Measurements from ENCODE around the gene CAPZA2.

The CAPZA2 gene

DNA sequence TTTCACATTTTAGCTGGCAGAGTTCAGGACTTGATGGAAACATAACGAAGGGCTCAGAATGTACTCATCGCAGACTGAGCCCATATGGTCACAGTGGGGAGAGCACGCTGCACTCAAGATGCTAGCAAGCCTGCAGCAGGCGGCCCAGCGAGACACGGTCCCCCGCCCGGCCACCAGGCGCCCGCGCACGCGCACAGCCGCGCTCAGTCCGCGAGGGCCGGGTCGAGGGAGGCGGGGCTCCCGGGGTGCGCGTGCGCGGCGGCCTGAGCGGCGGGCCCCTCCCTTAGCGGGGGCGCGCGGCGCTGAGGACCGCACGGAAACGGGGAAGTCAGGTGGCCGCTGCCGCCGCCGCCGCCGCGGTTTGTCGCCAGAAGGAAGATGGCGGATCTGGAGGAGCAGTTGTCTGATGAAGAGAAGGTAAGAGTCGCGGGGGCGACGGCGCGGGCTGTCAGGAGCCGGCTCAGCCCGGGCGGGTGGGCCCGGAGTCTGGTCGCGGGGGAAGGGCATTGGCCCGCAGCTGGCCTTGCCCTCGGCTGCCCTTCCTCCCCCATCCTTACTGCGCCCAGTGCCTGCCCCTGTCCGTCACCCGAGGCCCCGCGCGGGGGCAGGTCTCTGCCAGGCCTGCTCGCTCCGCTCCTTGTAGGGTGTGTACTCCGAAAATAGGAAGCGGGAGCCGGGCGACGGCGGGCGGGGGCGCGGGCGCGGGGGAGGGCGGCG is at the start of gene CAPZA2 (continued):
- no peak for TF ChIP-seq ZNF555 (tag by site-specific recombination; conservative IDR thresholded peaks at IDR 0.05)
- peak; percentile 90 for TF ChIP-seq YY1 (tag by site-specific recombination; IDR thresholded peaks at IDR 0.05)
- TF ChIP-seq WT1 (tag by site-specific recombination; IDR thresholded peaks at IDR 0.05): no peak; the same call in 1 of the 2 replicates
- TF ChIP-seq ZSCAN18 (tag by site-specific recombination; IDR thresholded peaks at IDR 0.05): no peak
- TF ChIP-seq KLF9 (tag by site-specific recombination; IDR thresholded peaks at IDR 0.05; ENCODE audit: low read depth): peak; percentile 52; the same call in 1 of the 2 replicates
- 0 out of 2 replicates have a peak, but pooled peaks have one; percentile 34 for TF ChIP-seq ZSCAN4 (tag by site-specific recombination; IDR thresholded peaks at IDR 0.05)
- TF ChIP-seq ZNF629 (tag by site-specific recombination; IDR thresholded peaks at IDR 0.05): peak; percentile 50; the same call in 1 of the 2 replicates
- TF ChIP-seq, protein P1, sequence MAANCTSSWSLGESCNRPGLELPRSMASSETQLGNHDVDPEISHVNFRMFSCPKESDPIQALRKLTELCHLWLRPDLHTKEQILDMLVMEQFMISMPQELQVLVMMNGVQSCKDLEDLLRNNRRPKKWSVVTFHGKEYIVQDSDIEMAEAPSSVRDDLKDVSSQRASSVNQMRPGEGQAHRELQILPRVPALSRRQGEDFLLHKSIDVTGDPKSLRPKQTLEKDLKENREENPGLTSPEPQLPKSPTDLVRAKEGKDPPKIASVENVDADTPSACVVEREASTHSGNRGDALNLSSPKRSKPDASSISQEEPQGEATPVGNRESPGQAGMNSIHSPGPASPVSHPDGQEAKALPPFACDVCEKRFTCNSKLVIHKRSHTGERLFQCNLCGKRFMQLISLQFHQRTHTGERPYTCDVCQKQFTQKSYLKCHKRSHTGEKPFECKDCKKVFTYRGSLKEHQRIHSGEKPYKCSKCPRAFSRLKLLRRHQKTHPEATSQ (tag by site-specific recombination; IDR thresholded peaks at IDR 0.05): 0 out of 2 replicates have a peak, but pooled peaks have one; percentile 50
- no peak for TF ChIP-seq ZNF404 (tag by site-specific recombination; IDR thresholded peaks at IDR 0.05)
- TF ChIP-seq, protein P2, sequence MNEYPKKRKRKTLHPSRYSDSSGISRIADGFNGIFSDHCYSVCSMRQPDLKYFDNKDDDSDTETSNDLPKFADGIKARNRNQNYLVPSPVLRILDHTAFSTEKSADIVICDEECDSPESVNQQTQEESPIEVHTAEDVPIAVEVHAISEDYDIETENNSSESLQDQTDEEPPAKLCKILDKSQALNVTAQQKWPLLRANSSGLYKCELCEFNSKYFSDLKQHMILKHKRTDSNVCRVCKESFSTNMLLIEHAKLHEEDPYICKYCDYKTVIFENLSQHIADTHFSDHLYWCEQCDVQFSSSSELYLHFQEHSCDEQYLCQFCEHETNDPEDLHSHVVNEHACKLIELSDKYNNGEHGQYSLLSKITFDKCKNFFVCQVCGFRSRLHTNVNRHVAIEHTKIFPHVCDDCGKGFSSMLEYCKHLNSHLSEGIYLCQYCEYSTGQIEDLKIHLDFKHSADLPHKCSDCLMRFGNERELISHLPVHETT (tag by site-specific recombination; IDR thresholded peaks at IDR 0.05): 0 out of 2 replicates have a peak, but pooled peaks have one; percentile 41
- TF ChIP-seq PRDM4 (tag by site-specific recombination; IDR thresholded peaks at IDR 0.05): no peak
- TF ChIP-seq ZNF175 (tag by site-specific recombination; IDR thresholded peaks at IDR 0.05): no peak
- TF ChIP-seq, protein P3, sequence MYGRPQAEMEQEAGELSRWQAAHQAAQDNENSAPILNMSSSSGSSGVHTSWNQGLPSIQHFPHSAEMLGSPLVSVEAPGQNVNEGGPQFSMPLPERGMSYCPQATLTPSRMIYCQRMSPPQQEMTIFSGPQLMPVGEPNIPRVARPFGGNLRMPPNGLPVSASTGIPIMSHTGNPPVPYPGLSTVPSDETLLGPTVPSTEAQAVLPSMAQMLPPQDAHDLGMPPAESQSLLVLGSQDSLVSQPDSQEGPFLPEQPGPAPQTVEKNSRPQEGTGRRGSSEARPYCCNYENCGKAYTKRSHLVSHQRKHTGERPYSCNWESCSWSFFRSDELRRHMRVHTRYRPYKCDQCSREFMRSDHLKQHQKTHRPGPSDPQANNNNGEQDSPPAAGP (tag by site-specific recombination; IDR thresholded peaks at IDR 0.05): peak; percentile 86
- TF ChIP-seq MYNN (tag by site-specific recombination; IDR thresholded peaks at IDR 0.05; ENCODE audit: borderline replicate concordance): 0 out of 2 replicates have a peak, but pooled peaks have one; percentile 38
- no peak for TF ChIP-seq ZFP3 (tag by site-specific recombination; IDR thresholded peaks at IDR 0.05; ENCODE audit: low read depth)
- TF ChIP-seq GLI4 (tag by site-specific recombination; IDR thresholded peaks at IDR 0.05): 0 out of 2 replicates have a peak, but pooled peaks have one; percentile 76
- no peak for TF ChIP-seq ZNF558 (tag by site-specific recombination; IDR thresholded peaks at IDR 0.05)
- peak; percentile 33; the same call in 1 of the 2 replicates for TF ChIP-seq ZBTB20 (tag by site-specific recombination; IDR thresholded peaks at IDR 0.05)
- TF ChIP-seq ZNF114 (tag by site-specific recombination; IDR thresholded peaks at IDR 0.05): no peak
- TF ChIP-seq SP2 (tag by site-specific recombination; IDR thresholded peaks at IDR 0.05): peak; percentile 60
- no peak for TF ChIP-seq ZNF354C (tag by site-specific recombination; IDR thresholded peaks at IDR 0.05; ENCODE audit: borderline replicate concordance, low read depth)
- TF ChIP-seq ZNF10 (tag by site-specific recombination; IDR thresholded peaks at IDR 0.05): peak; percentile 72
- TF ChIP-seq ZNF571 (tag by site-specific recombination; IDR thresholded peaks at IDR 0.05): no peak
- TF ChIP-seq OSR2 (tag by site-specific recombination; IDR thresholded peaks at IDR 0.05): 0 out of 2 replicates have a peak, but pooled peaks have one; percentile 15
- no peak for TF ChIP-seq BCL11A (tag by site-specific recombination; IDR thresholded peaks at IDR 0.05; ENCODE audit: low read depth)
- no peak for TF ChIP-seq ZNF416 (tag by site-specific recombination; IDR thresholded peaks at IDR 0.05)
- no peak for TF ChIP-seq ZNF37A (tag by site-specific recombination; IDR thresholded peaks at IDR 0.05)
- TF ChIP-seq ZNF654 (tag by site-specific recombination; IDR thresholded peaks at IDR 0.05; ENCODE audit: low read depth): no peak
- TF ChIP-seq ZNF701 (tag by site-specific recombination; IDR thresholded peaks at IDR 0.05): no peak; the same call in 1 of the 2 replicates
- TF ChIP-seq ZBTB48 (tag by site-specific recombination; IDR thresholded peaks at IDR 0.05): no peak
- no peak for TF ChIP-seq ZNF830 (tag by site-specific recombination; IDR thresholded peaks at IDR 0.05; ENCODE audit: low read depth)
- TF ChIP-seq ZNF585B (tag by site-specific recombination; IDR thresholded peaks at IDR 0.05): no peak

Data from HEK293 (cell line).